Coronary artery (tissue), 2 donors: ENCODE measurements around the gene CLK3.
"Not testable (repeated sequence)": the region's sequence is repeated elsewhere in the genome, so short reads cannot be mapped to it uniquely, and the experiment has no call there.

ENCODE experiments used
- DNase-seq: peaks from one replicate; pipeline ENCODE4 v3.0.0-alpha.2; 2017; ENCODE audit warnings: low spot score
- H3K27ac ChIP-seq, 2 donors: fragments of 200-600 bp; sonication (generic); one replicate each; pipeline ENCODE4 v1.5.1; 2016 to 2019
- H3K4me3 ChIP-seq: fragments of 200-600 bp; sonication (generic); 2 replicates; pipeline ENCODE4 v1.5.1; 2016; ENCODE audit warnings: mild to moderate bottlenecking, moderate library complexity
- TF ChIP-seq, protein P1 (sequence below): fragments of 200-600 bp; sonication (generic); IDR thresholded peaks from one replicate; pipeline ENCODE4 v1.5.1; 2019; ENCODE audit warnings: antibody characterized with exemption

CLK3 gene

DNA sequence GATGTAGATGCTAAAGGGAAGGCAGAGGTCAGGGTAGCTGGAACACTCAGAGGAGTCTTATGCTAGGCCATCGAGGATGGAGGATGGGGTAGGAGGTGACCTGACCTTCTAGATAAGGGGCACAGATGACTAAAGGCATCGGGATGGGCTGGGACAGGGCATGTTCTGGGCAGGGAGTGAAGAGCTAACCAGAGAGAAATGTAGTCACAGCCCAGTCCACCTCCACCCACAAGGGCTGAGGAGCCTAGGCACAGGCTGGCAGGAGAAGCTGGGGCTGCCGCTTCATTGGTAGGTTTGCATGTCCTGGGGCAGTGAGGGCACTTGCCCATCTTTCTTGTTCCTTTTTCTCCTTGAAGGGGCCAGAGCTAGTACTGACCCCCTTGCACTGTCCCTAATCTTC lies 12.6 kb downstream of the CLK3 start:
- DNase-seq: no peak
- TF ChIP-seq, protein P1, sequence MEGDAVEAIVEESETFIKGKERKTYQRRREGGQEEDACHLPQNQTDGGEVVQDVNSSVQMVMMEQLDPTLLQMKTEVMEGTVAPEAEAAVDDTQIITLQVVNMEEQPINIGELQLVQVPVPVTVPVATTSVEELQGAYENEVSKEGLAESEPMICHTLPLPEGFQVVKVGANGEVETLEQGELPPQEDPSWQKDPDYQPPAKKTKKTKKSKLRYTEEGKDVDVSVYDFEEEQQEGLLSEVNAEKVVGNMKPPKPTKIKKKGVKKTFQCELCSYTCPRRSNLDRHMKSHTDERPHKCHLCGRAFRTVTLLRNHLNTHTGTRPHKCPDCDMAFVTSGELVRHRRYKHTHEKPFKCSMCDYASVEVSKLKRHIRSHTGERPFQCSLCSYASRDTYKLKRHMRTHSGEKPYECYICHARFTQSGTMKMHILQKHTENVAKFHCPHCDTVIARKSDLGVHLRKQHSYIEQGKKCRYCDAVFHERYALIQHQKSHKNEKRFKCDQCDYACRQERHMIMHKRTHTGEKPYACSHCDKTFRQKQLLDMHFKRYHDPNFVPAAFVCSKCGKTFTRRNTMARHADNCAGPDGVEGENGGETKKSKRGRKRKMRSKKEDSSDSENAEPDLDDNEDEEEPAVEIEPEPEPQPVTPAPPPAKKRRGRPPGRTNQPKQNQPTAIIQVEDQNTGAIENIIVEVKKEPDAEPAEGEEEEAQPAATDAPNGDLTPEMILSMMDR: no peak
- H3K4me3 ChIP-seq: no peak overlapping the region
- no peak overlapping the region for H3K27ac ChIP-seq

DNA sequence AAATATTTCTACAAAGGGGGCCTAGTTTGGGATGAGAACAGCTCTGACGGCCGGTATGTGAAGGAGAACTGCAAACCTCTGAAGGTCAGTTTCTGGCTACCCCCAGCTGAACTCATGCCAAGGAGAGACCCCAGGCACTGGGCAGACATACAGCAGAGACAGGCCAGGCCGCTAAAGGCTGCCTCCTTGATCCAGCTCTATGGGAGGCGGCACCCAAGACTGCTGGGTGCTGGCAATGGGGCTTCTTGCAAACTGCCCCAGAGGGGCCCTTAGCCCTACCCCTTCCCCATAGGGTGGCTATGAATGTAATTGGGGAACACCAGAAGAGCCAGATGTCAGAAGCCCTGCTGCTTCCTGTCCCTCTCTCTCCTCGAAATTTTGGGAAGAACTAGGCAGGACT lies 13.3 kb downstream of the CLK3 start:
- TF ChIP-seq, protein P1: no peak
- no peak overlapping the region for H3K27ac ChIP-seq
- H3K4me3 ChIP-seq: no peak overlapping the region
- no peak for DNase-seq

DNA sequence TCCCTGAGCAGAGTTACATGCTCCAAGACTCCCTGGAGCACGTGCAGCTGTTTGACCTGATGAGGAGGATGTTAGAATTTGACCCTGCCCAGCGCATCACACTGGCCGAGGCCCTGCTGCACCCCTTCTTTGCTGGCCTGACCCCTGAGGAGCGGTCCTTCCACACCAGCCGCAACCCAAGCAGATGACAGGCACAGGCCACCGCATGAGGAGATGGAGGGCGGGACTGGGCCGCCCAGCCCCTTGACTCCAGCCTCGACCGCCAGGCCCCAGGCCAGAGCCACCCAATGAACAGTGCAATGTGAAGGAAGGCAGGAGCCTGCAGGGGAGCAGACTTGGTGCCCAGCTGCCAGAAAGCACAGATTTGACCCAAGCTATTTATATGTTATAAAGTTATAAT lies 14.1 kb downstream of the CLK3 start:
- not testable (repeated sequence) for DNase-seq, H3K27ac ChIP-seq, H3K4me3 ChIP-seq

DNA sequence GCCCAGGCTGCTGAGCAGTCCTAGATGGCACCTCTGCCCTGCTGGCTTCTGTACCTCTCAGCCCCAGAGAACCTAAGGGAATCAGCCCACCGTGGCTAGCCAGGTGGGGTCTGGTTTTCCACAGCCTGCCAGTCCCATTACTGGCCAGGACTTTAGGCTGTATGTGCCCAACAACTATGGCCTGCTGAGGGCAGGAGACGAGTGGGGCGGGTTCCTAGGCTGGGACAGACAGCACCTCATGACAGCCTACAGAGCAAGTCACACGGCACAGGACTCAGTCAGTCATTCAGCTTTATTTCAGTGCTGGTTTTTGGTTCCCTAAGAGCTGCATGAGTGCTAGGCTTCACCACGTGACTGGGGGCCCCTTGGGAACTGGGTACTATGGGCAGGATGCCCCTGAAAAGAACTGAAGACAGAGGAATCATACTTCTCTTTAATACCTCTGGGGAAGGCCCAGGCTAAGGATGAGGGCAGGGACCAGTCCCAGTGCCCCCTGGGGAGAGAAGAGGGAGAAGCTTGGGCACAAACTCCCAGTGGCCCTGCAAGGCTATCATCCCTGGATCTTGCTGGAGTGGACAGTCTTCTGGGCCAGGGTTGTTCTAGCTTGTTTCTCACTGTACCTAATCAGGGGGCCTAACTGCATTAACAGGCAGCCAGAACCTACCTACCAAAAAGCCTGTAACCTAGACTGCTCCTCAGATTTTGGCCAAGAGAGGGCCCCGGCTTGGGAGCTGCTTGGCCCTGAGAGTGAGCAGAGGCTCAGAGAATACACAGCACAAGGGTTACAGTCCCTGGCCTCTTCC lies 14.8 kb downstream of the CLK3 start:
- TF ChIP-seq, protein P1: no peak
- DNase-seq: no peak
- Histone ChIP-seq H3K4me3 (no peak overlapping the region), H3K27ac (no peak overlapping the region)

DNA sequence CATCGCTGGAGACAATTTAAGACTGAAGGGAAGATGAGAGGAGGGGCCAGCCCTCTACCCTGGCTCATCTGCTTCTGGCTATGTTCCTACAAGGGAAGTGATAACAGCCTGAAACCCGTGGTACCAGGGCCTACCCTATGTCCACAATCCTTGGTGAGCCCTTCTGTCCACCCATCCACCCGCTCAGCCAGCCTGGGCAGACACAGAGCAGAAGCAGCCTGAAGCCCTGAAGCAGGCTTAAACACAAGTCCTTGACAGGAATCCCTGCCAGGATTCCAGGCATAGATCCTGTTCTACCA lies 15.4 kb downstream of the CLK3 start:
- DNase-seq: peak; percentile 65
- TF ChIP-seq, protein P1: no peak
- H3K27ac ChIP-seq: no peak overlapping the region

DNA sequence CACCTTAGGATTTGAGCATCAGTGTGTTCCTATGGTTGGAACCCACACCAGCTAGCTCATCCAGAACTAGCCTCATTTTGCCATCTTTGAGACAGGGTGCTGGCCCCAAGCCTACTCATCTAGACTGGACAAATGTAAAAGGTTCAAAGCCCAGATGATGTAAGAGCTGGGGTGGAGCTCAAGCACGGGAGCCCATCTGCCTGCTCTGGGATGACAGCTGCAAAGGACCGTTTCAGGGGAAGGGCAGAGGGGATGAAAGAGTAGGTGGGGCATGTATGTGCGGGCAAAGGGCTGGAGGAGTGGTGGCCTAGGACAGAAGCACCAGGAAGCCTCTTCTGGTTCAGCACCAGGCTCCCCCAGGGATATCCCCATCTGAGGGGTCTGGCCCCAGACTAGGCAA lies 15.8 kb downstream of the CLK3 start:
- no peak for DNase-seq
- H3K27ac ChIP-seq: no peak overlapping the region
- no peak overlapping the region for H3K4me3 ChIP-seq
- TF ChIP-seq, protein P1: no peak

More for the DNA sequence above, 15.4 kb downstream of the CLK3 start:
- no peak overlapping the region for H3K4me3 ChIP-seq

DNA sequence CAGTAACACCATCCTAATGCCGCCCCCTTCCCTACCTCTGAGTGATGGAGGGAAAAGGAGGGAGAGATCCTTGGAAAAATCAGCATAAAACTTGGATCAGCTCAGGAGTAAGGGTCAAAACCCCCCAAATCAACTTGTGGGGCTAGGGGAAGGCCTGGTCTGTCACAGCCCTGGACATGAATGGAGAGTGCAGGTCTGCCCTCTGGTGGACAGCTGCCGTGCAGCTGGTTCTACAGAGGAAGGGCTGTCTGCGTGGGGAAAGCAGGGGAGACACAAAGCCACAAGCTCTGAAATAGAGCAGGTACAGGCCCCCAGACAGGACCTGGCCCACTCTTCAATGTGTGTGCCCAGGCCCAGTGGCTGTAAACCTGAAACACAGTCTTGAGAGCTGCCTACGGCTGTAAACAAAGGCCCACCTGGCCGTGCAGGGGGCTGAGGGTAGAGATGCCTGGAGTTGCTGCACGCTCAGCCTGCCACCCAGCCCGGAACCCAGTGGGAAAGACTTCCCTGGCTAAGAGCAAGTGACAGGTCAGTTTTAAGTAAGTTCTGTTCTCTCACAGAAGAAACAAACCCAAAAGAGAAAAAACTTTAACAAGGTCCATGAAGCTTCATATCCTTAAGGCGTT lies 16.4 kb downstream of the CLK3 start:
- no peak overlapping the region for H3K4me3 ChIP-seq

More for the DNA sequence above, 16.4 kb downstream of the CLK3 start:
- DNase-seq: peak; percentile 74
- TF ChIP-seq, protein P1: peak; percentile 65
- H3K27ac ChIP-seq: no peak overlapping the region
